Measurements from ENCODE around the gene OR11H6. TPM values are rescaled to one million over a fixed set of nuclear protein-coding genes. Genes with fewer than 3 reads are reported as not detected.

OR11H6 gene
- total RNA-seq, 4 donors from 2014 or later: not detected

DNA sequence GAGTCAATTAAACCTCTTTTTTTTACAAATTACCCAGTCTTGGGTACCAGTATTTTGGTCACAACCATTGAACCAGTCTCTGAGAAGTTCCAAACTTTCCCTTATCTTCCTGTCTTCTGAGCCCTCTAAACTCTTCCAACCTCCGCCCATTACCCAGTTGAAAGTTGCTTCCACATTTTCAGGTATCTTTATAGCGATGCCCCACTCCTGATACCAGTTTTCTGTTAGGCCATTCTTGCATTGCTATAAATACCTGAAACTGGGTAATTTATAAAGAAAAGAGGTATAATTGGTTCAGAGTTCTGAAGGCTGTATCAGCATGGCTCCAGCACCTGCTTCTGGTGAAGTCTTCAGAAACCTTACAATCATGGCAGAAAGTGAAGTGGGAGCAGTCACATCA, 50.6 kb downstream of the OR11H6 start:
- no peak for ATAC-seq (ENCODE audit: low FRiP score)
- no peak for DNase-seq (ENCODE audit: low spot score)
- TF ChIP-seq, protein P1, sequence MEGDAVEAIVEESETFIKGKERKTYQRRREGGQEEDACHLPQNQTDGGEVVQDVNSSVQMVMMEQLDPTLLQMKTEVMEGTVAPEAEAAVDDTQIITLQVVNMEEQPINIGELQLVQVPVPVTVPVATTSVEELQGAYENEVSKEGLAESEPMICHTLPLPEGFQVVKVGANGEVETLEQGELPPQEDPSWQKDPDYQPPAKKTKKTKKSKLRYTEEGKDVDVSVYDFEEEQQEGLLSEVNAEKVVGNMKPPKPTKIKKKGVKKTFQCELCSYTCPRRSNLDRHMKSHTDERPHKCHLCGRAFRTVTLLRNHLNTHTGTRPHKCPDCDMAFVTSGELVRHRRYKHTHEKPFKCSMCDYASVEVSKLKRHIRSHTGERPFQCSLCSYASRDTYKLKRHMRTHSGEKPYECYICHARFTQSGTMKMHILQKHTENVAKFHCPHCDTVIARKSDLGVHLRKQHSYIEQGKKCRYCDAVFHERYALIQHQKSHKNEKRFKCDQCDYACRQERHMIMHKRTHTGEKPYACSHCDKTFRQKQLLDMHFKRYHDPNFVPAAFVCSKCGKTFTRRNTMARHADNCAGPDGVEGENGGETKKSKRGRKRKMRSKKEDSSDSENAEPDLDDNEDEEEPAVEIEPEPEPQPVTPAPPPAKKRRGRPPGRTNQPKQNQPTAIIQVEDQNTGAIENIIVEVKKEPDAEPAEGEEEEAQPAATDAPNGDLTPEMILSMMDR (IDR thresholded peaks at IDR 0.05): no peak

Small RNA genes within 50 kb of the gene (small RNA-seq; reads per million reads assigned to genes)
- not detected for gene GTF2IP22

Other genes starting within 250 kb of the OR11H6 start
- not detected for gene OR4K15, start 248.1 kb upstream of the OR11H6 start, total RNA-seq
- not detected for gene OR4Q2, start 221.5 kb upstream of the OR11H6 start, total RNA-seq
- gene OR4K14, start 204.4 kb upstream of the OR11H6 start, total RNA-seq: not detected
- not detected for gene OR4K13, start 187.7 kb upstream of the OR11H6 start, total RNA-seq
- gene OR4L1, start 163.7 kb upstream of the OR11H6 start, total RNA-seq: not detected
- gene OR4K17, start 113.0 kb upstream of the OR11H6 start, total RNA-seq: not detected
- not detected for gene OR4N5, start 84.9 kb upstream of the OR11H6 start, total RNA-seq
- gene OR11G2, start 32.8 kb upstream of the OR11H6 start, total RNA-seq: not detected
- gene OR11H7, start 5.3 kb downstream of the OR11H6 start, total RNA-seq: not detected
- not detected for gene OR11H4, start 15.6 kb downstream of the OR11H6 start, total RNA-seq
- gene TTC5, start 82.2 kb downstream of the OR11H6 start, total RNA-seq: 10 to 100 TPM in 2 of 4 donors, 1 to 10 TPM in 2; 7.4 to 12.6 (median 10.0) TPM
- 10 to 100 TPM; 30.8 to 49.7 (median 36.8) TPM for gene CCNB1IP1, start 109.6 kb downstream of the OR11H6 start, total RNA-seq
- 10 to 100 TPM in 1 of 4 donors, 1 to 10 TPM in 3; 4.3 to 12.9 (median 7.7) TPM for gene PARP2, start 119.9 kb downstream of the OR11H6 start, total RNA-seq
- gene TEP1, start 189.8 kb downstream of the OR11H6 start, total RNA-seq: 10 to 100 TPM; 22.9 to 38.8 (median 27.8) TPM
- gene KLHL33, start 212.5 kb downstream of the OR11H6 start, total RNA-seq: 1 to 10 TPM in 1 of 4 donors, under 1 TPM in 3; 0.12 to 2.0 (median 0.39) TPM
- 10 to 100 TPM; 30.9 to 55.1 (median 53.4) TPM for gene OSGEP, start 231.1 kb downstream of the OR11H6 start, total RNA-seq
- gene APEX1, start 231.5 kb downstream of the OR11H6 start, total RNA-seq: 100 to 1,000 TPM; 110 to 146 (median 131) TPM
- 10 to 100 TPM; 20.4 to 24.4 (median 22.5) TPM for gene PIP4P1, start 237.7 kb downstream of the OR11H6 start, total RNA-seq
- 100 to 1,000 TPM in 2 of 4 donors, 10 to 100 TPM in 2; 28.4 to 437 (median 117) TPM for gene PNP, start 245.7 kb downstream of the OR11H6 start, total RNA-seq

Measured in omental fat pad (tissue), 4 donors.